SK-N-MC (cell line): ENCODE results near the gene KRT38.

Experiments
- DNase-seq: peaks from one replicate; pipeline ENCODE4 v3.0.0-alpha.2; 2011; ENCODE audit warnings: low read depth, low spot score
- H3K27ac ChIP-seq: fragments of 200-600 bp; sonication (generic); 2 replicates; pipeline ENCODE4 v1.5.1; 2016; ENCODE audit warnings: mixed run types
- H3K36me3 ChIP-seq: fragments of 200-600 bp; sonication (generic); 2 replicates; pipeline ENCODE4 v1.6.1; 2017; ENCODE audit warnings: antibody characterized with exemption, low read length, mixed read lengths; ENCODE audit not compliant: insufficient read depth
- H3K4me3 ChIP-seq: fragments of 200-600 bp; sonication (generic); 2 replicates; pipeline ENCODE4 v1.5.1; 2016
- H3K9ac ChIP-seq: fragments of 200-600 bp; sonication (generic); 2 replicates; pipeline ENCODE4 v1.8.0; 2017; ENCODE audit warnings: mixed run types, mixed read lengths; ENCODE audit not compliant: insufficient read length
- H3K9me3 ChIP-seq: fragments of 200-600 bp; sonication (generic); 2 replicates; pipeline ENCODE4 v1.6.1; 2017; ENCODE audit warnings: low read depth, mild to moderate bottlenecking, antibody characterized with exemption, low read length, moderate library complexity, mixed read lengths
- EZH2 ChIP-seq: fragments of 200-600 bp; sonication (generic); IDR thresholded peaks from one replicate; pipeline ENCODE4 v1.6.1; 2017; ENCODE audit warnings: antibody characterized with exemption
- FOXP2 ChIP-seq: optimal IDR thresholded peaks from 2 replicates; pipeline ENCODE3; 2011; ENCODE audit warnings: mild to moderate bottlenecking, moderate library complexity; ENCODE audit not compliant: insufficient read depth; ENCODE audit errors: extremely low read length, control extremely low read depth
- POLR2AphosphoS5 ChIP-seq: IDR thresholded peaks from 2 replicates; pipeline ENCODE4 v1.6.1; 2012; ENCODE audit warnings: mild to moderate bottlenecking, low read depth, low read length, borderline replicate concordance

Gene KRT38

GRCh38 chr17:41440531-41441033 is at the start of gene KRT38:
TSS of gene KRT38 (minus strand) at chr17:41440983. CDS start at chr17:41440921, 62 bp downstream.
- TF ChIP-seq EZH2 = no peak
- no peak for TF ChIP-seq FOXP2
- no peak for TF ChIP-seq POLR2AphosphoS5
- Histone ChIP-seq H3K27ac (no peak within 1 kb of the TSS), H3K9me3 (no peaks in the 10 kb centered on the region), H3K4me3 (no peak within 1 kb of the TSS), H3K36me3 (no peaks in the 10 kb centered on the region), H3K9ac (no peak within 1 kb of the TSS)
- no peak for DNase-seq

GRCh38 chr17:41489531-41489930 is 48.7 kb upstream of the KRT38 start, which contains the start of gene KRT36:
TSS of gene KRT36 (minus strand) at chr17:41489910. CDS start at chr17:41489864, 46 bp downstream.
- Histone ChIP-seq H3K27ac (peak within 1 kb of the TSS; percentile 57; the same call in 1 of the 2 replicates), H3K9ac (no peak within 1 kb of the TSS), H3K9me3 (no peaks in the 10 kb centered on the region), H3K36me3 (no peaks in the 10 kb centered on the region), H3K4me3 (peak within 1 kb of the TSS; percentile 38; the same call in 1 of the 2 replicates)
- TF ChIP-seq POLR2AphosphoS5 (no peak), FOXP2 (no peak), EZH2 (no peak)
- no peak for DNase-seq

DNA sequence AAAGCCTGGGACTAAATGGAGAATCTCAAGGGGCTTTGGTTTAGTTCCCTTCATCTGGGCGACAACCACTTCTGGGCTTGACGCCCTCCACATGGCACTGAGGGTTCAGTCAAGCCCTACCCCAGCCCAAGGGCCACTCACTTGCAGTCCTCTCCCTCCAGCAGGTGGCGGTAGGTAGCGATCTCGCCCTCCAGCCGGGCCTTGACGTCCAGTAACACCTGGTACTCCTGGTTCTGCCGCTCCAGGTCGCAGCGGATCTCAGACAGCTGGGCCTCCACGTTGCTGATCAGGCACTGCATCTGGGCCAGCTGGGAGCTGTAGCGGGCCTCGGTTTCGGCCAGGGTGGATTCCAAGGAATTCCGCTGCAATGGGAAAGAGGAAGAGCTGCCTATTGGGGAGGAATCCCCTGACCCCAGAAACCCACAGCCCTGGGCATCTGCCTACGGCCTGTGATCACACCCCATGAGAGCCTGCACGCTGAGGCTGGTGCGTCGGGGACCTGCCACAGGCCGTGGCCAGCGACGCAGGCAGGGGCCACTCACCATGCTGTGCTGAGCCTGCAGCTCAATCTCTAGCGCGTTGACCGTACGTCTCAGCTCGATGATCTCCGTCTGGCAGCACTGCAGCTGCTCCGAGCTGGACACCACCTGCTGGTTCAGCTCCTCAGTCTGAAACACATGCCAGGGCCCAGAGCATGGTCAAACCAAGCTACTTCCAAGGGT is 46.2 kb upstream of the KRT38 start:
- no peak overlapping the region for H3K9ac ChIP-seq
- TF ChIP-seq EZH2 (no peak), FOXP2 (no peak), POLR2AphosphoS5 (no peak)
- DNase-seq = no peak
- H3K9me3 ChIP-seq = no peaks in the 10 kb centered on the region
- no peak overlapping the region for H3K4me3 ChIP-seq
- H3K27ac ChIP-seq = no peak overlapping the region
- no peaks in the 10 kb centered on the region for H3K36me3 ChIP-seq

DNA sequence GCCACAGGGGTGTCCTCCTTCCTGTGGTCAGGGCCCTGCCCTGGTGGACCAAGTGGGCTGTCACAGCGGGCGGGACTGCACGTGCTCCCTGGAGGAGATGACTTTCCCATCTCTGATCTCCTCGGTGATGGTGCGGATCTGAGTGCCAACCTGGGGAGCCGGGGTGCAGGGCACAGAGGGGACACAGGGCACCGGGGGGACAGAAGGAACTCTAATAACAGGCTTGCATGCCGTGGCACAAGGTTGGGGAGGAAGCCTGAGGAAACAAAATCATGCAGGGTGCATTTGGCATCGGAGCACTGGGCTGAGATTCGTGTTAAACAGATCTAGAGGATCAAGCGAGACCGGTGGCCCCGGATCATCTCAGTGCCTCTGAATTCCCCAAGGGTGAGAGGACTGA is 45.5 kb upstream of the KRT38 start:
- H3K9ac ChIP-seq = no peak overlapping the region
- no peaks in the 10 kb centered on the region for H3K9me3 ChIP-seq
- H3K27ac ChIP-seq = no peak overlapping the region
- DNase-seq = no peak
- TF ChIP-seq EZH2 (no peak), POLR2AphosphoS5 (no peak), FOXP2 (no peak)
- no peaks in the 10 kb centered on the region for H3K36me3 ChIP-seq
- no peak overlapping the region for H3K4me3 ChIP-seq

DNA sequence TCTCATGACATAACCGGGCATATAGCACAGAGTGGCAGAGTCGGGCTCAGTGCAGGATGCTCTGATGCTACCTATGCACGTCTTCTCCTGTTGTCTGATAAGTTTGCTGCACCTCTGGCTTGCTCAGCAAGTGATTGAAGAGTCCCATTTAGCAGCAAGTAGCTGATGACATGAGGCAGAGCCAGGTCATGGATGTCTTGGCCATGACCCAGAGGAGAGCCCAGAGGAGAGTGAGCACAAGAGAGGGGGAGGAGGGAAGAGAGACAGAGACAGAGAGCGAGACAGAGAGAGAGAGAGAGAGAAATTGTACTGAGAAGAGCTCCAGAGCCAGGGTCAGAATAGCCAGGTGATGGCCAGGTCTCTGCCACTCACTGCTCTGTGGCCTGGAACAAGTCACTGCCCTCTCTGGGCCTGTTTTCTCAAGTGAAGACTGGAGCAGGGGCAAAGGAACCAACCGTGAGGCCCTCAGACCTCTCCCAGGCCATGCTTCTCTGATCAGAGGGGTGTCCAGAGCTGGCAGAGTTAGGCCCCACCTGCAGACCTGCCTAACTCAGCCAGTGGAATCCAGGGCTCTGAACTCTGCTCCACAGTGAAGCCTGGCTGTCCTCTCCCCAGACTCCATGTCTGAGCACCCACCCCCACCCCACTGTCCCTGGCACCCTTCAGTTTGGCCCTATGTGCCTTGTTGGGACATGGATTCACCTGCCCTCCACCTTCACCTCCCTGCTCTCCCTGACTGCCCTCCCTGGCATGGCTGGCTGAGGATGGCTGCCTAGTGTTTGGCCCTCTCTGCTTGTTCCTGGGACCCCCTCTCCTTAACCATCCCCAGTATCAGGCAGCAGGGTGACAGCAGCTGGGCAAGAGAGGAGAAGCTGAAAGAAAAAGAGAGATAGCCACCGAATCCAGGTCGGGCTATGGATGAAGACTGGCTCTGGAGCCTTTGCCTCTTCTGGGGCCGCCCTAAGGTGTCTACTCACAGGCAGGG is 44.4 kb upstream of the KRT38 start:
- H3K4me3 ChIP-seq = no peak overlapping the region
- no peaks in the 10 kb centered on the region for H3K36me3 ChIP-seq
- no peak for DNase-seq
- no peak for TF ChIP-seq EZH2
- no peak for TF ChIP-seq POLR2AphosphoS5
- TF ChIP-seq FOXP2 = no peak
- H3K9me3 ChIP-seq = no peaks in the 10 kb centered on the region
- no peak overlapping the region for H3K9ac ChIP-seq
- no peak overlapping the region for H3K27ac ChIP-seq

GRCh38 chr17:41483991-41484826 is 43.4 kb upstream of the KRT38 start:
- no peak overlapping the region for H3K4me3 ChIP-seq
- no peak overlapping the region for H3K27ac ChIP-seq
- no peak for TF ChIP-seq POLR2AphosphoS5
- TF ChIP-seq FOXP2 = no peak
- TF ChIP-seq EZH2 = no peak
- DNase-seq = no peak
- H3K36me3 ChIP-seq = no peaks in the 10 kb centered on the region
- H3K9ac ChIP-seq = no peak overlapping the region
- H3K9me3 ChIP-seq = no peaks in the 10 kb centered on the region

- TF ChIP-seq FOXP2 (no peak), EZH2 (no peak), POLR2AphosphoS5 (no peak)
- Histone ChIP-seq H3K27ac (no peak overlapping the region), H3K4me3 (no peak overlapping the region), H3K36me3 (no peaks in the 10 kb centered on the region), H3K9ac (no peak overlapping the region), H3K9me3 (no peaks in the 10 kb centered on the region)
- no peak for DNase-seq
Observed at GRCh38 chr17:41483531-41483930, 42.7 kb upstream of the KRT38 start.
